Effector CD4-positive, alpha-beta T cell (primary cell): ENCODE results near the gene TNFAIP8.
"Not testable (repeated sequence)": the region's sequence is repeated elsewhere in the genome, so short reads cannot be mapped to it uniquely, and the experiment has no call there.

Experiments used
- DNase-seq: peaks from one replicate; pipeline ENCODE4 v3.0.0-alpha.2; 2020

TNFAIP8 gene

DNA sequence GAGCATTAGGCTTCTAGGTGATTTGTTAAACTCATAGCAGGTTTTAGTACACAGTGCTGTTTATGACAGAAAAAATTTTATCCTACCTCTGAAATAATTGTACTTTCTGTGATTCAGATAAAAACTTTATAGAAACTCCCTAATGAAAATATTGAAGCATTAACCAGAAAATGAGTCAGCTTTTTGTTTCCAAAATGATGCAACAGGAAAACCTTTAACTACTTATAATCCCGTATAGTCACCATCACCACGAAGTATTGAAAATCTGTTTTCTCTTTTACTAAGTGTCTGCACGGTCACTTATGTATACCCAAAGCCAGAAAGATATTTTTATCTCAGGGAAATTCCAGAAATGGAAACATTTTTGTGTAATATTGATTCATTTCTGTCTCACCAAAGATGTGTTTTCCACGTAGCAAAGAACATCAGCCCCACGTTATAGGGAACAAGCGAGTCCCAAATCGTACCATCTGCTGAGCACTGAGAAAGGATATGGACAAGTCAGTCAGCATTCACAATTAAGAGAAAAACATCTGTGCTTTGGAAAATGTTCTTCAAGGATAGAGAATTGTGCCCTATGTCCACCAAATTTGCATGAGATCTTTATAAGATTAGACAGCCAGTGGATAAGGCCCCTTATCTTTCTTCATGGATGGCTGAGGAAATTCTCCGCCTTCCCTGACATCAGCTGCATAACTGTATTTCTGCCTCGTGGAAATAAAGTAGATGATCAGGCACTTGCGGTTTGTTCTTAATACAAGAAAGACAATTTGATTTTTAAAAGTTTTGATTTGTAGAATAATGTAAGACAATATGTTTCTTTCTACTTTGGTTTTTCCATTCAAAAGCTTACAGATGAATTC, 41.9 kb downstream of the TNFAIP8 start:
- DNase-seq = no peak

DNA sequence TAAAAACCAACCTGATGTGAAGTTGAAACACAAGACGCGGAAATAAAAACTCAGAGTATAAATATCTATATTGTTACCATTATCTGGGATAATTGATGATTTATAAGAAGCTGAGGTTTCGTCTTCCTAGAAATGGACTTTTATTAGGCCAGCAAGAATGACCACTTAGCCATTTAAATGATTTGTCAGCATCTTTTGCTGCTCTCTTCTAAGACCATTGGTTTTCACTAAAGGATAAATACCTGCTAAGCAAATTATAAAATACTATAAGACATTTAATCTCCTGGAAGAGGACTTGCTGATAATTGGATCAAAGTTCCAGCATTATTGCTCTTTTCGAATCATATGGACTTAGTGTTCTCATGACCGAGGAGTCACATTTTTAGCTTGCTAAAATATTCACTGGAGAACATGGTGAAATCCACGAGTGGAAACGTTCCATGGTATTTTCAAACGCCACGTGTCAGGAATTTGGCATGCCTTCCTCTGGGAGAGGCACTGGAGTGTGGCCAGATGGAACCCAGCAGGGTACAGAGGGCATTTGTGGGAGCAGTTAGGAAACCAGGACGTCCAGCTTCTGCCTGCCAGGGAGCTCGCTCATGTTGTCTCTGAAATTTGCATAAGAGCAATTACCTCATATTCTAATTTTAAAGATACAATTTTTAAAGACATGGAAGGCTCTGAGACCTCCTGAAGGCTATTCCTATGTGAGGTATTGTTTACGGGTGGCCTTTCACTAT, 43.1 kb downstream of the TNFAIP8 start:
- no peak for DNase-seq

DNA sequence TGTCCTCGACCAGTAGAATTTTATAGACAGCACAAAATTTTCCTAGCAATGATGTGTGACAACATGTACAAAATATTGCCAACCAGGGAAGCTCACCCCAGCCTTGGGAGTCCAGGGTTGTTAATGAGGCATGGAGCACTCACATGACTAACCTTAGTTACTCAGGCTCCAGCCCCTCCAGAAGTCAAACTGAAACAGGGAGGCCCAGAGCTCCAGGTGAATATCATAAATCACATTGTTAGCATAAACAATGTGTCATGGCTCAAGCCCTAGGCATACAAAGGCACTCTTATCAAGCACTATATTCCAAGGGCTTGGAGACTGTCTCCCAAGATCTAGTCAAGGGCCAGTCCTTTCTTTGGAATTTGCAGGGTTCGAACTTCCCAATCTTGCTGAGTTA, 44.4 kb downstream of the TNFAIP8 start:
- no peak for DNase-seq

DNA sequence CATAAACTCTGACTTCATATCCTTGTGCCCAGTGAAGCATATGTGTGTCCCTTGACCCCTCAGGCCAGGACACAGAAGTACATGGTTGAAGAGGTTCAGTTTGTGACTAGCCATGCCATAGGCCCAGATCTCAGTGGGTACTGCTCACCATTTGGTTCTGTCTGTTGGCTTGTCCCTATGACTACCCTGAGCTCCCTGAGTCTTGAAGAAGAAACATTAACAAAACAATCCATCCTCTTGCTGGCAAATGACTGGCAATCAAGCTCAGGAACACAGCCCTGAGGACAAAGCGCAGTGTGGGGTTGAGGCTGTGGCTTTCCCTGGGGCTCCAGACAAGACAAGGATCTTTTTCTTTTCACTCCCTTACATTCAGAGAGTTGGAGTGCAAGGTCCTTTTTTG, 46.3 kb downstream of the TNFAIP8 start:
- no peak for DNase-seq

DNA sequence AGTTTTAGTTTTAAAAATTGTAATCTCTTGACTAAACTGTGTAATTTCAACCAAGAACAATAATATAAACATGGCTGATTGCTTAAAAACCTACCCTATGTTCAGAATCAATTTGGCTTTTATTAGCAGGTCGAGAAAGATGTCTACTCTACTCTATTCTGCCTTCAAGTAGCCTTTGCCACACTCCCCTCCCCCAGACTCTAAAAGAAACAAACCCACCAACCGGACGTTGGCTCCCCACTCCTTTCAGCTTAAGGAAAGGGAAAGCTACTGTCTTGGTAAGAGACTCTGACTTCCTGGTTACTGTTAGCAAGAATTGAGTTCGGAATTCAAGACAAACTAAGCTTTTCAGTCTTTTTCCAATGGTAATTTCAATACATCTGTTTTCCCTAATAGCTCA, 46.7 kb downstream of the TNFAIP8 start:
- no peak for DNase-seq

DNA sequence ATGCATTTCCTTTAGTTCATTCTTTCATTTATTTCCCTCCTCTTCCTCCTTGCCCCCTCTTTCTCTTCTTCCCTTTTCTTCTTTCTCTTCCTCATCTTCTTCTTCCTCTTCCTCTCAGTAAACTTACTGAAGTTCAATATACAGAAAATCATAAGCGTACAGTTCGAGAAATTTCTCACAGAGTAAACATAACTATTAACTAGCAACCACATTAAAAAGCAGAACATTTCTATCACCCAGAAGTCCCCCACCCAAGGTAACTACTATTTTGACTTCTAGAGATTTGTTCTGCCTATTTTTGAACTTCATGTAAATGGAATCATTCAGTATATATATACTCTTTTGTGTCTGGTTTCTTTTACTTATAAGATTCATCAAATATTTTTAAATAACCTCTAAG, 48.2 kb downstream of the TNFAIP8 start:
- no peak for DNase-seq

DNA sequence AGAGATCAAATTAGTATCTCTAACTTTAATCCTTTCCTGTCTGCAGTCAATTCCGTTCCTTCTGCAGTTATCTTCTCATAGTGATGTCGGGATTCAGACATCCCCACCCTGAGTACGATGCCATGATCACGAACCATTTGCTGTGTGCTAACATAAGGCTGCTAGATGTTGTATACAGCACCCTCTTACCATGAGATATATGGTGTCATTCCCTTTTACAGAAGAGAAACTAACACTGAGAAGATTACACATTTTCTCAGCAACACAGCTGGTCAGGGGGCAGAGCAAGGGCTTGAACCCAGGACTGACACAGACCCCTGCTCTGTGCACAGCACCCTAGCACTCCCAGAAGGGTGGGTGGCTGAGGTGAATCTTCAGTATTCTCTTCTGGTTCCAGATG, 49.6 kb downstream of the TNFAIP8 start:
- DNase-seq = no peak

DNA sequence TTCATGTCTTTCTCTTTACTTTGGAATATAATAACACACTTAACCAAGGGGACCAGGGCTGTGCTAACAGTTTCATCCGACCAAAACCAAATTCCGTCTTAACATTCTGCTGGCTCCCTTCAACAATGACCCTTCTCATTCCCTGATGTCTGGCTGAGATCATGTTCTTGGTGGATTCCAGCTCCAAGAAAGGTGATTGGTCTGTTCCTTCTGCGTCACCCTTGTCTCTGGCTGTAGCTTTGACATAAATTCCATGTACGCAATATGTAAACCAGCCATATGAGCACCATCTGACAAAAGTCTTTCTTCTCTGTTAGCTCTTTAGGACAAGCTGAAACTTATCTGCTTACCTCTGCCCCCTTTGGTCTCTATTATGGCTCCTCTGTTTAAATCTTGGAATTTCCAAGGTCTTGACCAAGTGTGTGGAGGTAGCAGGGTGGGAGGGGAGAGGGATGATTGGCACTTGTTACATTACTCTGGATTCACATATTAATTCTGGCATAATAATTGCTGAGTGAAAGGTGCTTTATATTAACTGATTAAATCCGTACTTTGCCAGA, 50.8 kb downstream of the TNFAIP8 start:
- no peak for DNase-seq

DNA sequence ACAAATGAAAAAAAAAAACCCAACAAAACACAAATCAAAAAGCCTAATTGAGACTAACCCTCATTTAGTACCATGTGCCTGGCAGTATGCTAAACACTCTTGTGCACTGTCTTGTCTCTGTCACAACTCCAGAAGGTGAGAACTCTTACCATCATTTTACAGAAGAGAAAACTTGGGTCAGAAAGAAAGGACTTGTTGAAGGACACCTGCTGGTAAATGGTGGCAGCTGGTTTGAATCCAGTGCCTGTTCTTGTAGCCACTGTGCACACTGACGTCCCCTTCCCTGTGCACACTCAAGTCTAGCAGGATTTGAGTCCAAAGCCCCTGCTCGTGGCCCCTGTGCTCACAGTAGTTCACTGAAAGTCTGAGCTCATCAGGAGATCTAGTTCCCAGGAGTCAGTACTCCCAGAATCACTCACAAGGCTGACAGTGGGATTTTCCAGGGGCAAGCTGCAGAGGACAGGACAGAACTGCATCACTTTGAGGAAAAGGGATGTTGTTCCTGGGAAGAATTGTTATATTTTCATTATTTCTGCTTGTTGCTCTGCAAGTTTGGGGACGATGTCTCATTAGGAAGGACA, 53.5 kb downstream of the TNFAIP8 start:
- DNase-seq = no peak

DNA sequence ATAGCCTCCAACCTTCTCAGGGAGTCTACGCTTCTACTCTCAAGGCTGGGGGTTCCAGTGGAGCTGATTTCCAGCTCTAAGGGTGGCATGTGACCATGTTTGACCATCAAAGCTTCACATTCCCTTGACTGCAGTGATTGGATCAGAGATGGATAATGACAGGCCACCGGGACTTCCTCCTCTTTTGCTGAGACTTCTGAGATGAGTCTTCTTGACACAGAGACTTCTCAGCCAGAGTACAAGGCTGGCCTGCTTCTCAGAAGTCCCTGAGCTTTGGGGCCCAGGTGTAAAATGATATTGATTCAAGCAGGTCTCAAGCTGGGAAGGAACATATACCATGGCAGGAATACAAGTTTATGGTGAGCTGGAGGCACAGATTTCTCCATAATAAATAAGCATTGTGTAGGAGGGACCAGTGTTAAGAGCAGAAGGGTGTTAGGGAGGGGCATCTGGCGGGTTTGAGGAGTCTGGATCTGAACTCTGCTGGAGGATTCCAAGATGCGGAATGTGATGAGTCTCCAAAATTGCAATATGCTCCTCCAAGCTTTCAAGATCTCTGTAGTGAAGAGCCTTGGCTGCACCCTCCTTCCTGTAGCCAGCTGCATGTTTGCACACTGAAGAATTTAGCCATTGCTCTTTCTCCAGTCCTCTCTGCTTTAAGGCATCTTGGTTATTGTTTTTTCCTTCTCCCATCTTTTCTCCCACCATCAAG, 54.8 kb downstream of the TNFAIP8 start:
- no peak for DNase-seq

DNA sequence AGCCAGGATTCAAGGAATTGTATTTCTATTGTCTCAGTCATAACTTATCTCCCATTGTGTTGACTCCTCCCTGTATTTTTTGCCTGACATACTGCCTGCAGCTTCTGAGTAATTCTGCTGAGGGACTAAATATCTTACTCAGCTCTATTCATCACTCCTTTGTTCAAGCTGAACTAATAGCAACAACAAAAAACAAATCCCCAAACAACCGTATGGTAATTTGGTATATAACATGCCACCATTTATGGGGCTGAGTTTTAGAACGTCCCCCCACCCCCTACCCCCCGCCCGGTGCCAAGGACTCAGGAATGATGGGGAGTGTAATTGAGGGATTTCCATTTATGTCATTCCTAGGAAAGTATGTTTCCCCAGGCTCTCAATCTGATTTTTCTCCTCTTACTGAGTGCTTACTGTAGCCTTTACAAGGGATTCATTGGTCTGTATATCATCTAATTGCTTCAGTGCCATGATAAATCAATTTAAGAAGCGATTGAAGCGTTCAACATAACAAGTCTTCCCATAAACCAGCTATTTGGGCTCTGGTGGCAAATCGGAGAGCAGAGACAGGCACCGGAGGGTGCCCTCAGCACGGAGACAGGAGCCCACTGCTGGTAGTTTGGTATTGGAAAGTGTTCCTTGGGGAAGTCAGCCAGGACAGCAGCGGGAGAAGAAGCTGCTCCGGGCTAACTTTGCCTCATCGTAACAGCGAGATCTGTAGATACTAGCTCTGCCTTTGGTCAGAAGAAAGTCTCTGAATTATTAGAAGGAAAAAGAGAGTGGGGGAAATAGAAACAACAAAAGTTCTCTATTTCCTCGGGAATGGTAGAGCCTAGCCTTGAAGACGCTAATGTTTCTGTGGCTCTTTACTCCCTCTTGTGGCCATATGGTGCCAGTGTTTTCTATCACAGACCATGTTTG, 55.8 kb downstream of the TNFAIP8 start:
- DNase-seq = peak; percentile 50

DNA sequence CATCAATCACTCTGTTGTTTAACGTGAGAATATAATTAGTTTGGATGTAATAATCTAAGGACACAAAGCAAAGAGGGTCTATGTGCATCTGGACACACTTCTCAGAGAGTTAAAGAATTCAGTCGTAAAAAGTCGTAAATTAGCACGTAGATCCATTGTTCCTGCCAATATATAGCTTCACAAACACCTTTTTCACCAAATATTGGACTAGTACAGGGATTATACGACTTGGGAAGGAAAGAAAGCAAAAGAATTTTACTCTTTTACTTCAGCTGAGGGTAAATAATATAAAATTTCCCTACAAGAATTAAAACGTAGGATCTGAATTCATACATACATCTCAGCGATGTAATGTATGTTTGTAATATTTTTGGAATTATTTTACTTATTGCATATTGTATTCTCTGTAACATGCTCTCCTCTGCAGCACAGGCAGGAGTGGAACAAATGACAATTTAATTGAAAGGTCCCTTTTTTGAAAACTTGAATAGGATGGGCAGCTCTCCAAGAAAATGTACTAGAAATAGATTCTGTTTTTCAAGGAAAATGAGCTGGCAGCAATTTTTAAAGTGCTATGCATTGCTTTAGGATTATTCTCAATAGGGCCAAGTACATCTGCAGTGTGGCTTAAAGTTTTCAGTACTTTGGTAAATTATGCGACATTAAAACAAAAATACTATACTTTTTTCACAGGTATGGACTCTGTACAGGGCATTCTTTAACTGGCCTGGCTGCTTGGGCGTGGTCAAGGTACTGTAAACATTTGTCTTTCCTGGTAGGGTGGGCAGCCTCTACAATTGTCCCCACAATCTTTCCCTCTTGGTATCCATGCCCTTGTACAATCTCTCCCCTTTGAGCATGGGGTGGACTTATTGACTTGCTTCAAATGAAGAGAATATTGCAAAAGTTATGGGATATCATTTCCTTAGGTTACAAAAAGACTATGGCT, 56.7 kb downstream of the TNFAIP8 start:
- DNase-seq = no peak

DNA sequence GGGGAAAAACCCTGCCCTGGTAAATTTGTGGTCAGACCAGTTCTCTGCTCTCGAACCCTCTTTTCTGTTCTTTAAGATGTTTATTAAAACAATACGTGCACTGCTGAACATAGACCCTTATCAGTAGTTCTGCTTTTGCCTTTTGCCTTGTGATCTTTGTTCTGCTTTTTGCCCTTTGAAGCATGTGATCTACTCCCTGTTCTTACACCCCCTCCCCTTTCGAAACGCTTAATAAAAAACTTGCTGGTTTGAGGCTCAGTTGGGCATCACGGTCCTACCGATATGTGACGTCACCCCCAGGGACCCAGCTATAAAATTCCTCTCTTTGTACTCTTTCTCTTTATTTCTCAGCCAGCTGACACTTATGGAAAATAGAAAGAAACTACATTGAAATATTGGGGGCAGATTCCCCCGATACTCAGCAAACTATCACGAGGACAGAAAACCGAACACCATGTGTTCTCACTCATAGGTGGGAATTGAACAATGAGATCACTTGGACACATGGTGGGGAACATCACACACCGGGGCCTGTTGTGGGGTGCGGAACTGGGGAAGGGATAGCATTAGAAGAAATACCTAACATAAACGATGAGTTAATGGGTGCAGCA, 58.4 kb downstream of the TNFAIP8 start:
- not testable (repeated sequence) for DNase-seq

DNA sequence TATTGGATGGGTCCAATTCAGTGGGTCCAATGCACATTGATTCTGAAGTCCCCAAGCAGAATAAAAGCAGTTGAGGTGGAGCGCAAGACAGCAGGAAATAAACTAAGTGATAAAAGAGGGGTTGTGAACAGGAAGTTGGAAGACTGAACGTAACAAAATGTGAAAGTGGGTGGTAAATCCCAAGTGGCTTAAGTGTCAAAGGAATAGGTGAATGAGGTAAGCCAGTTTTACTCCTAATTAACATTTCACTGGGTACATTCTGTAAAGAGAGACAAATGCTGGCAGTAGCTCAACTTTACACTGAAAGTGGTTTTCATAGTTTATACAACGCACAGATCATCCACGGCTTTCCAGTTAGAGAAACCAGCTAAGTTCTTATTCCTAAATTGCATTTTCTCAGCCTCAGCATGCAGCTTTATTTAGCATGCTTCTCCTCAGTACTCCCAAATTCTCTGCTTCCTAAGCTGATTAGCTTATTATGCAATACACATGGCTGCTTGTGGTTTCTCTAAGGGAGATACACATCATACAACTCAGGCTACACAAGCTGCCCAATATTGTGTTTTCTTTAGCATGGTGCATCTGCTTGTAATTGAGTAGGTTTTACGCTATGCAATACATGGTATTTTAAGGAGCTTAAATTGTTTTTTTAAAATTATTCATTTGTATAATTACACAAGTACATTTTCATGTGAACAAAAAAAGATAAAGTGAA, 62.2 kb downstream of the TNFAIP8 start:
- DNase-seq = no peak

DNA sequence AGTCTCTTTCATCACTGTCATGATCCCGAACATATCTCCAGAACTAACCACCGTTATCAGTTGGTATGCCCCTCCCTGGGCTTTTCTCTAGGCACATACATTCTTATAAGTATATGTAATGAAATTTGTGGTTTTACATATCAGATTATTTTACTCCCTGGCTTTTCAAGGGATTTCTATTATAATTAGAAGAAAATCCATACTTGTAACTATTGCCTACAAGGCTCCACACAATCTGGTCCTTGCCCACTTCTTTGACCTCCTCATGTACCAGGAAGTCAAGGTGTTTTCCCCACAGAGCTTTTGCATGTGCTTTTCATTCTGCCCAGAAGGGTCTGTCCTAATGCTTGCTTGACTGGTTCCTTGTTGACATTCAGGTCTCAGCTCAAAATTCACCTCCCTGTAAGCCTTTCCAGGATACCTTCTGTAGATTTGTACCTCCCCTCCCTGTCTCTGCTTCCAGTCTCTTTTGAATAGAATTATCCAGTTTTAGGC, 62.8 kb downstream of the TNFAIP8 start:
- DNase-seq = no peak

DNA sequence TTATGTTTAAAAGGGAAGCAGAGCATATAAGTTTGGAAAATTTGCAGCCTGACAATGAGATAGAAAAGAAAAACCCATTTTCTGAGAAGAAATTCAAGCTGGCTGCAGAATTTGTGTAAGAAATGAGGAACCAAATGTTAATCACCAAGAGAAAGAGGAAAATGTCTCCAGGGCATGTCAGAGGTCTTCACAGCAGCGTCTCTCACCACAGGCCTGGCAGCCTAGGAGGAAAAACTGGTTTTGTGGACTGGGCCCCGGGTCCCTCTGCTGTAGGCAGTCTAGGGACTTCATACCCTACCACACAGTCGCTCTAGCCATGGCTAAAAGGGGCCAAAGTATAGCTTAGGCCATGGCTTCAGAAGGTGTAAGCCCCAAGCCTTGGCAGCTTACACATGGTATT, 64.3 kb downstream of the TNFAIP8 start:
- DNase-seq = no peak

DNA sequence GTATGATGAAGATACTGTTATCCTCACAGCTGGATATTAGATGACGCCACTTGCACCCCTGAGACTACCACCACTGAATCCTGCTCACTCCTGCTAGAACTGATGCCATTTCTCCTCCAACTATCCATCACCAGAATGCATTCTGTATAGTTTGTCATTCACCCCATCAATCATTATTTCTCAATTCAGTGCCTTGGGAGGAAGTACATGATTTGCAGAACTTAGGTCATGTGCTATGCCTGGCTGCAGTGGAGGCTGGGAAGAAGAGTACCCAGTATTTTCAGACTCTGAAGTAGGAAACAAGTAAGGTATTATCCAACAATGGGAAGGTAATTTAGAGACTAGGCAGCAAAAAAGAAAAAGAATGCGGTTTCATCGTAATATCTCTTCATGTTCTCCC, 70.2 kb downstream of the TNFAIP8 start:
- DNase-seq = no peak

DNA sequence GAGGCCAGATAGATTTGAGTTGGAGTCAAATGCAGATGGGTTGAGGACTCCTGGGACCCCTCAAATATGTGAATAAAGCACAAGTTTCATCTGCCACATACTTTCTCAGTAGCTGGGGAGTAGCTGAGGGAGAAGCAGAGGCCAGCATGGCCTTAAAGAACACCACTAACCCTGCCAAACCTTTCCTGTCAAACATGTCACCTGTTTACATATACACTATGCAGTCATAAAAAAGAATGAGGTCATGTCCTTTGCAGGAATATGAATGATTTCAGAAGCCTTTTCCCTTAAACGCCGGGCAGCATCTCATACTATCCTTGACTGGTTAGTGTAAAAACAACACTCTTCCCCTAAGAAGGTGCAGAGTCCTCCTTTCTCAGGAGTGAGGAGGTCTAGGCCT, 71.2 kb downstream of the TNFAIP8 start:
- no peak for DNase-seq

DNA sequence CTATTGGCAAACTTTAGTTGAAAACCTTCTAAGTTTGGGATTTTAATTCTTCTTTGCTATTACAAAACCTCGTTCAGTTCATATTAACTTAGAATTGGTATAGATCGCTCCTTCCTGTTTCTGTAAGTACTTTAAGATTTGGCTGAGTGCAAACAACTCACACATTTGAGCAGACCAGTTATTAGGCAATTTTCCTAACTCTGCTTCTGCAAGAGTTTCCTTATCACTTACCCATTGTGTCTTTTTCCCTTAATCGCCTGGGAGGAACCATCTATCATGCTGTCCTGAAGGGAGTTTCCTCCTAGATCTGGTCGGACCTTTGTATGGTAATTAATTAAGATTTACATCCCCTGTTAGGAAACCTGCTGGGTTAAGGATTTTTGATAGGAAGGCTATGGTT, 71.8 kb downstream of the TNFAIP8 start:
- DNase-seq = not testable (repeated sequence)
